Measurements from ENCODE around the gene NXNL1.

The NXNL1 gene

GRCh38 chr19:17419154-17419620 lies 41.5 kb downstream of the NXNL1 start:
- no peak for DNase-seq

GRCh38 chr19:17418710-17419109 lies 42.0 kb downstream of the NXNL1 start:
- no peak for DNase-seq

DNA sequence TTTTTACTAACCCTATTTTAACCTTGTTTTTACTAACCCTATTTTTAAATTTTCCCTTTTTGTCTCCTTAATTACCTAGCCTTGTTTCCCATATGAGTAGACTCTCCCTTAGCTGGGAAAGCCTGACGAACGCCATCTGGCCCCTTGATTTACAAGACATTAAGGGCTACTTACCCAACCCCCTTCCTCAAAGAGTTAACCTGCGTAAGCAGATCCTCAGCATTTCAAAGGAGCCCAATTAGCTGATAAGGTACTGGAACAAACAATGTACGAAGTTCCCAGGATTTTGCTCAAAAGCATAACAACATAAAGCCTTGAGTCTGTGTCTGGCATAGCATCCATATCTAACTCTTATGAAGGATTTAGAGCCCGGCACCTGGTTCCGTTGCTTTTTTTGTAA lies 45.6 kb downstream of the NXNL1 start:
- no peak for DNase-seq

- DNase-seq: no peak
Observed at GRCh38 chr19:17414097-17414496, 46.6 kb downstream of the NXNL1 start.

GRCh38 chr19:17411801-17412200 lies 48.9 kb downstream of the NXNL1 start:
- no peak for DNase-seq

- no peak for DNase-seq
Observed at GRCh38 chr19:17409990-17410389, 50.7 kb downstream of the NXNL1 start.

DNA sequence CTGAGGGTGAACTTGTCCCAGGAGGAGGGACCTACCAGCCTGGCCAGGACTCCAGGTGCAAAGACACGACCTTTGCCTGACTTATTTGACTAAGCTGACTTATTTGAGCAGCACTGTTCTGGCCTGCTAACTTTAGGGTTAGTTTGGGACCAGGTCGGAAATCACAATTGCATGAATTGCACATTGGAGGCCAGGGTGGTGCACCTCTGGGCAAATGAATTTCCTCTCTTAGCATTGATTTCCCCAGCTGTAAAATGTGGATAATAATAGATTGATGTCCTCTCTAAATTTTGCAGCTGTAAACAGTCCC lies 53.9 kb downstream of the NXNL1 start:
- no peak for DNase-seq

DNA sequence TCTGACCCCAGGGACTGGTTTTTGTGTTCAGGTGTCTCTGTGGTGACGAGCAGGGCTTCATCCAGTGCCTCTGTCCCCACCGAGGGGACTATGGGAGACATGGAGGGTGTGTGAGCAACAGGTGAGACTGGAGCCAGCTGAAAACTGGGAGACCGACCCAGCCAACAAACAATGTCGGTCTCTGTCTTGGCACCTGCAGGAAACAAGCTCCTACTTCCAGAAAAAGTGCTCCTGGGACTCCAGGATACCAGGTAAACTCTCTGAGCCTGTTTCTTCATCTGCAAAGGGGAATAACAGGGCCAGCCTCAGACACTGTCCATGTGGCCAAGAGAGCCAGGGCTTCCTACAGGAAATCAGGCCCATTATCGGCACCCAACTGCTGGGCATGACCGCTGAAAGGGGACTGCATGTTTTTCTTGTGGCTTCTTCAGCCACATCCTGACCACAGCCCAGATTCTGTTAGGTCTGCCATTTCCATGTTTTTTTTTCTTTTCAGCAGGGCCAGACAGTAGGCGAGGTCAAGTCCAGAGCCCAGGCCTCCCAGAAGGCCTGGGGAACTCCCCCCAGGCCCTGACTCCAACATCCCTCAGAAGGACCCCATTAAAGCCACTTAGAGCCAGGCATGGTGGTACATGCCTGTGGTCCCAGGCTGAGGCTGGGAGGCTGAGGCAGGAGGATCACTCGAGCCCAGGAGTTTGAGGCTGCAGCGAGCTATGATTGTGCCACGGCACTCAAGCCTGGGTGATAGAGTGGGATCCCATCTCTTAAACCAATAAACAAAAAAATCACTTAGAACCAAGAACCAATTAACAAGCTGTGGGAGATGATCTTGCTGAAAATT lies 54.5 kb downstream of the NXNL1 start:
- no peak for DNase-seq
